ELR (cell line): ENCODE results near the gene ESR2.
"Not testable (repeated sequence)": the region's sequence is repeated elsewhere in the genome, so short reads cannot be mapped to it uniquely, and the experiment has no call there.

Source experiments
- DNase-seq: peaks from one replicate; pipeline ENCODE4 v3.0.0-alpha.2; 2015; ENCODE audit warnings: low read depth

Gene ESR2

DNA sequence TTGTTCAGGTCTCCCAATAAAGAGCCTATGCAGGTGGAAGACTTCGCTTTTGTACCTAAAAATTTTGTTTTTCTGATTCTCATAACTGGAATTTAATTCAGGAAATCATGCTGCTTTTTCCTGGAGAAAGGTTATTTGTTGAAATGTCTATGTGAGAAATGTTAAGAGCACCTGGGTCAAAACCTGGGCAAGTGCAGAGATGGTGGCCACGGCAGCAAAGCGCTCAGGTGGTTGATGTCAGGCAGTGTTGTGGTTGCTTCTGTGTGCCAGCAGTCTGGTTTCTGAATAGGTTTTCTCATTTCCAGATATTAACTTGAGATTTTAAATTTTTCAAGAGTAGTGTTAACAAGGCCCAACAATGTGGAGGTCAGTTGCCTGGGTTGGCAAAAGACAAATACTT lies 96.2 kb downstream of the ESR2 start:
- DNase-seq = no peak

DNA sequence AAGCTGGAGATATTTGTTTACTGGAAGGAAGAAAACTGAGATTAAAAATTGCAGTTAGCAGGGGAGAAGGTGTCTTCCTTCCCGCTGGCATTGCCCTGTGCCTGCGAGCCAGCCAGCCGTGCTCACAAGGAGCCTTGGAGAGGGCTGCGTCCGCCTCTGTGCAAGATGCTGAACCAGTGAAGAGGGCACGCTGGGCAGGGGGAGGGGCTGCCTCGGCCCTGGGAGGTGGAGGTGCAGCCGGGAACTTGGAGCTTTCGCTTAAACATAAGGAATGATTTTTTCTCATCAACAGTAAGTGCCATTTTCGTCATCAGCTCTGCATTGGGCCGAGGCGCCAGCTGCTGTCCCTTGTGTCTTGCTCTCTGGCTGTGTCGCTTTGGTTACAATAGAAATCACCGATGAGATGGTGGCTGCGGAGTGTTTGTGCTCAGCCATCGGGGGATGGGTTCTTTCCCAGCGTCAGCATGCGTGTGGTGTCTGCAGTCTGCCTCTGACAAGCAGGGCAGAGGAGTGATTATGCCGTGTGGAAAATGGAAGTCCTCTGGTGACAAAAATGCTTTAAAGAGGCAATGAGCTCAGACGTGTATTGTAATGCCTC lies 97.3 kb downstream of the ESR2 start:
- DNase-seq = peak; percentile 22

DNA sequence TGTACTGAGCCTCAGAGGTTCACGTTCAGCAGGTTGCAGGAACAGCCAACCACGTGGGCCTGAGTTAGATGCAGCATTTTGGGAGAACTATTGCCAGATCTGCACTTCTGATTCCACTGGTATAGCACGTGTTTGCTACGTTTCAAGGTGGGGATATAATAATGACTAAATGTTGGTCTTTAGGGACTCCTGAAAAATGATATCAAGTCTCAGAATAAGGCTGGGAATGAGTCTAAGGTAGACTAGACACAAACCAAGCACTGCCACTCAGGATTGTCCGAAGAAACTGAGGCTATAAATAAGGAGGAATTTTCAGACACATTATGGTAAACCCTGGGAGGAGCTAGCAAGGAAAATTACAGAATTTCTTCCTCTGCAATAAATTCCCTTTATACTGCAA lies 98.1 kb downstream of the ESR2 start:
- no peak for DNase-seq

DNA sequence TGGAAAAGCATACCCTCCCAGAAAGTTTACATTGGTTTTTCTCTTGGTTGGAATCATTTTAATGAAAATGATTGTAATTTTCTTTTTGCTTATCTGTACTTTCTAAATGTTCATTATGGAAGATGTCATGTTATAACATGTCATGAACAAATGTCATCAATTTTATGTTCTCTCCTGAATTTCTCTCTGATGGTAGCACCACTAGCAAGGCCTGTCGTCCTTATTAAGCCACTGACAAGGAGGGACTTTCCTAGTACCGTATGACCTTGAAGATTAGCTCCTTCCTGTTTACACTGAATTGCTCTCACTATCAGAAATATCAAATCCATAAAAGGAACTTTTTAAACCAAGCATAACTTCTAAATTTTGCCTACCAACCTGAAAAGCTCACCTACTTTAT lies 99.0 kb downstream of the ESR2 start:
- DNase-seq = no peak

DNA sequence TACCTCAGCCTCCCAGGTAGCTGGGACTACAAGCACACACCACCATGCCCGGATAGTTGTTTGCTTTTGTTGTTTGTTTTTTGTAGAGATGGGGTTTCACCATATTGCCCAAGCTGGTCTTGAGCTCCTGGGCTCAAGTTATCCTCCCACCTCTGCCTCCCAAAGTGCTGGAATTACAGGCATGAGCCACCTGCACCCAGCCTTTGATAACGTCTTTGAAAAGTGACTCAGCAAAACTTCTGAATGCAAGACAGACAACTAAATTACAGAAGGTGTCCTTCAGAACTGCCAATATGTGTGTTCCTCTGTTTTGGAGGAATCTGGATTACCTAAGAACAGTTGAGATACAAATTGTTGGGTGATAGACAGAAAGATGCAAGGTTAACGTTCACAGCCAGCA lies 99.8 kb downstream of the ESR2 start:
- no peak for DNase-seq

DNA sequence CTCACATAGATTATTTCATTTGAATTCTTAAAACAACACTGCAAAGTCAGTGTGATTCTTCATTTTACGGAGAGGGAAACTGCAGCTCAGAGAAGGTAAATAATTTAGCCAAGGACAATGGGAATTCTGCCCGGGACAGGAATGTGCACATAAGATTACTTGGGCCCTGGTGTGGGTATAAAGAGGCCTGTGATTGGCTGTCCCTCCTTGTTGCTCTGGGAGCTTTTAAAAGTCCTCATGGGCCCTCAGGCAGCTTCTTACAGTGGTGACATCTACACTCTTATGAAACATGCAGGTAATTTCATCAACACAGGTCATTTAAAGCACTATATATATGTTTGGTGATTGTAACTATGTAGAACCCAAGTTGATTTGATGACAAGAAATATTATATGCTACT lies 100.3 kb downstream of the ESR2 start:
- no peak for DNase-seq

DNA sequence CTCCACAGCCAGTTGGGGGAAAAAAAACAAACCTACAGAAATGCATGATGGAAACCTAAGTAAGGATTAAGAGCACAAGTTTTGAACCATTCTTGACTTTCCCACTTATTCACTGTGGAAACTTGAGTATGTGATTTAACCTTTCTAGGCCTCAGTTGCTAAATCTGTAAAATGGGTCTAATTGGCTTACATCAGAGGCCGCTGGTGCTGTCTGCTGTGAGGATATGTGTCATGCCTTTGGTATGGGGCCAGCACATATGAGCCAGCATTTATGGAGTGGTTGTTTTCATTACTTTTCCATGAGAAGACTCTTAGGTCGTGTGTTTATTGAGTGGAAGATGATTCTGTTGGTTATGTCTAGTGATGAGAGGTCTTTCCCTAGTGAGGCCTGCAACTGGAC lies 102.4 kb downstream of the ESR2 start:
- DNase-seq = peak; percentile 93

DNA sequence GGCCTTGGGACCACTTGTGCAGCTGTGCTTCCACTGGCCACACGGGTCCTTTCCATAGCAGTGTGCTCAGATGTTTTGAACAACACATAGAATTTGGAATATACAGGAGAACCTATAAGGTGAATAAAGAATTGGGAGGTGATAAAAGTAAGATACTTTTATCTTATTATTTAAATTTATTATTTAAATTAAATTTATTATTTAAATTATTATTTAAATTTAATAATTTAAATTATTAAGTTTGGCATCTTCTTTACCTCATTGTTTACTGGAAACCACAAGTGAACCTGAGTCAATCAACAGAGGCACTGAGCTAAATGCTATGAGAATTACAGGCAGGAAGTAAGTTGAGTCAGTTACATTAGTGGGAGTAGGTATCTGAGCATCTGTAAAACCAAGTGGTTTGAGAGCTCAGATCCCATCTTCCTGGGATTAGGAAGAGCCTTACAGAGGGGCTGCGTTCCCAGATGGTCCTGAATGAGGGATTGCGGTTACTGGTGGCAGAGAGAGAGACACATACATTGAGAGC lies 103.1 kb downstream of the ESR2 start:
- peak; percentile 63 for DNase-seq

DNA sequence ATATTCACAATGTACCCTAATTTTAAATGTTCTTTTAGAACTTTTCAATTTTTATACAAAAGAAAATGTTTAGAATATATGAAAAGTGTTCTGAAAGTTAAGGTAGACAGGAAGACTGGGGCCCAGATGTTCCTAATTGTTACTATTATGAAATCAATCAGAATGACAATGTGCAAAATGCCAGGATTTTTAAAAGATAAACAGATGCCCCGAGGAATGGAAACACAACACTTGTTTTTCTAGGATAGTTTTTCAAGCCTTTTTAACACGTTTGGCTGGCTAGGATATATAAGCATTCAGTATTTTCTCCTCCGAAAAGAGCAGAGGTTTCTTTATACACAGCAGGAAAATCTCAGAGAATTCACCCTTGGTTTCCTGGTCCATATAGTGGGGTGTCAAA lies 106.8 kb downstream of the ESR2 start:
- no peak for DNase-seq

DNA sequence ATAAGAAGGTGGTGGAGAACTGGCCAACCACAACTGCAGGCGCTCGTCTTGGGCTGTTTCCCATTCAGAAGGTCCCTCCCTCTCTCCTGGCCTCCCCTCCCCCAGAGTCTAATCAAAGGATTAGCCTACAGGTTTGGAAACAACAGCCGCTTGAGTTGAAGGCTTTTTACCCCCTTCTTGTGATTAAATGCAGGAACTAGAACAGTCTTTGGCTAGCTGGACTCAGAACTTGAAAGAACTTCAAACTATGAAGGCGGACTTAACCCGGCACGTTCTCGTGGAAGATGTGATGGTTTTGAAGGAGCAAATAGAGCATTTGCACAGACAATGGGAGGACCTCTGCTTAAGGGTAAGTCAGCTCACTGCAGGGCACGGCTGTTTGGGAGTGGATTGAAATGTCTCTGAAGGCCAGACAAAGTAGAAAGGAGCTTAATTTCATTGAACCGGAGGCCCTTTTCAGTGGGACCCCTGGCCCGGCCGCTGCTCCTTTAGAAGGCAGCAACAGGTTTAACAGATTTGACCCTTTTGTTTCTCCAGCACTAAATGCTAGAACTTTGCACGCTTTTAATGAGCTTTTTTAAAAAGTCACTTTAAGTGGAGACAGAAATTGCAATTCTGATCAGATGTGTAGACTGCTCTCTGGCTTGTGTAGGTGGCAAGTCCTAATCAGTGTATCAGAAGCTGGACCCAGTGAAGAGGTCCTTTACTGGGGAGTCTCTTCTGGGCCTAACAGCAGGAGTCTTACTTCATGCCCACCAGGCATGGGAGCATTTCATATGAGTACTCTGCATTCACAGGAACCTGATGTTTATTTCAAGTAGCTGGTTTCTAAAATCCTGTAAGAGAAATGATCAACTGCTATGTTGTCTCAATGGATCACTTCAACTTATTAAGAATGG lies 107.7 kb downstream of the ESR2 start:
- DNase-seq = no peak

DNA sequence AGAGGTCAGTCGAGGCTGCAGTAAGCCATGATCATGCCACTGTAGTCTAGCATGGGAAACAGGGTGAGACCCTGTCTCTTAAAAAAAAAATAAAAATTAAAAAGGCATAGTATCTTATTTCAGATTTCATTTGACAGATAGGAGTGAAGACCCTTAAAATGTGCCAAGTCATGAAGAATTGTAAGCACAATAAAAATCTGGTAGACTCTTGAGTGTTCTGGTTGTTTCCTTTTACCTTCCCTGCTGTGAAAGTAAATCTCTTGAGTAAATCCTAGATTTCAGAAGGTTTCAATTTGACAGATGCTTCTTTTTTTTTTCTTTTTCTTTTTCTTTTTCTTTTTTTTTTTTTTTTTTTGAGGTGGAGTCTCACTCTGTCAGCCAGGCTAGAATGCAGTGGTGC lies 109.0 kb downstream of the ESR2 start:
- no peak for DNase-seq

DNA sequence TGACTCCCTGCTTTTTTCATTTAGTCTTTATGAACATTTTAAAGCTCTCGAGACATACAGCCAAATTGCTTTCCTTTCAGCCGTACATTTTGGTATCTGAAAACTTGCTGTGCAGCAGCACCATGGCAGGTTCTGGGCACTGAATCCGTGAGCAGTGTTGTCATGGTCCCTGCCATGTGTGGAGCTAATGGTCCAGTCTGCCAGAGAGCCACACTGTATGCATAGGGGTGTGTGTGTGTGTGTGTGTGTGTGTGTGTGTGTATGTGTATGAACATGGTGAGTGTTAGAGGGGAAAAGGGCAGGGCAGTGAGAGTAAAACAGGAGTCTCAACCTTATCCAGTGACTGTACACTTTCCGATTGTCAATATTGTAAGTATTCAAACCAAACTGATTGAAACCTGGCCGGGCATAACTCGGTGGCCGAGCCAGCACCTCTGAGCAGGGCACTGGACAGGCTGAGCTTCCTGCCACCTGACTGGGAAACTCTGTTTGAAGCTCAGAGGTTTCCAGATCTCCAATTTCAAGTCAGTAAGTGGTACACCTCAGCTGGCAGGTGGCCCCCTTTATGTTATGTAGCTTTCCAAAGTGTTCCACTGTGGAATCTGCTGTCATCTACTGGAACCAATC lies 110.0 kb downstream of the ESR2 start:
- no peak for DNase-seq

DNA sequence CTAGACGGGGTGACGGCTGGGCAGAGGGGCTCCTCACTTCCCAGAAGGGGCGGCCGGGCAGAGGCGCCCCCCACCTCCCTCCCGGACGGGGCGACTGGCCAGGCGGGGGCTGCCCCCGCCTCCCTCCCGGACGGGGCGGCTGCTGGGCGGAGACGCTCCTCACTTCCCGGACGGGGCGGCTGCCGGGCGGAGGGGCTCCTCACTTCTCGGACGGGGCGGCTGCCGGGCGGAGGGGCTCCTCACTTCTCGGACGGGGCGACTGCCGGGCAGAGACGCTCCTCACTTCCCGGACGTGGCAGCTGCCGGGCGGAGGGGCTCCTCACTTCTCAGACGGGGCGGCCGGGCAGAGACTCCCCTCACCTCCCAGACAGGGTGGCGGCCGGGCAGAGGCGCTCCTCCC lies 111.3 kb downstream of the ESR2 start:
- DNase-seq = not testable (repeated sequence)

DNA sequence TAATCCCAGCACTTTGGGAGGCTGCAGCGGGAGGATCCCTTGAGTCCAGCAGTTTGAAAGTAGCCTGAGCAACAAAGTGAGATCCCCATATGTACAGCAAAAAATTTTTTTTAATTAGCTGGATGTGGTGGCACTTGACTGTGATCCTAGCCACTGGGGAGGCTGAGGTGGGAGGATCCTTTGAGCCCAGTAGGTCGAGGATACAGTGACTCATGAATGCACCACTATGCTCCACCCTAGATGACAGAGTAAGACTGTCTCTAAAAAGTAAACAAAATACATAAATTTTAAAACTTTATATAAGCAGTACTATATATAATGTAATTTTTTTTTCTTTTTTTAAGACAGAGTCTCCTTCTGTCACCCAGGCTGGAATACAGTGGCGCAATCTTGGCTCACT lies 115.4 kb downstream of the ESR2 start:
- peak; percentile 32 for DNase-seq

DNA sequence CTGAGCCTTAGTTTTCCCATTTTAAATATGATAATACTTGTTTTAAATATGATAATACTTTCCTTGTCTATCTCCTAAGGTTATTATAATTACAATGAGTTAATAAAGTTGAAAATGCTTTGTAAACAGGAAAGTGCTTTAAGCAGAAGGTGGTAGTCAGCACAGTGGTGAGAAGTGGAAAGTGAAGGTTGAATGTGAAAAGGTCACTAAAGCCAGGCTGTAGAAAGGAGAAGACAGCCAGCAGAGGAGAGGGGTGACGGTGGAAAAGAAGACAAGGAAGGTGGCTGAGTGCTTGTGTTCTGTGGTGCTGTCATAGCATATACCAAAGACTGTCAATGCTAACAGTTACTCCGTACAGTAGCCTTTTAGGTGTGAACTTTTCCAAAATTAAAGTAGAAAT lies 117.8 kb downstream of the ESR2 start:
- DNase-seq = no peak

DNA sequence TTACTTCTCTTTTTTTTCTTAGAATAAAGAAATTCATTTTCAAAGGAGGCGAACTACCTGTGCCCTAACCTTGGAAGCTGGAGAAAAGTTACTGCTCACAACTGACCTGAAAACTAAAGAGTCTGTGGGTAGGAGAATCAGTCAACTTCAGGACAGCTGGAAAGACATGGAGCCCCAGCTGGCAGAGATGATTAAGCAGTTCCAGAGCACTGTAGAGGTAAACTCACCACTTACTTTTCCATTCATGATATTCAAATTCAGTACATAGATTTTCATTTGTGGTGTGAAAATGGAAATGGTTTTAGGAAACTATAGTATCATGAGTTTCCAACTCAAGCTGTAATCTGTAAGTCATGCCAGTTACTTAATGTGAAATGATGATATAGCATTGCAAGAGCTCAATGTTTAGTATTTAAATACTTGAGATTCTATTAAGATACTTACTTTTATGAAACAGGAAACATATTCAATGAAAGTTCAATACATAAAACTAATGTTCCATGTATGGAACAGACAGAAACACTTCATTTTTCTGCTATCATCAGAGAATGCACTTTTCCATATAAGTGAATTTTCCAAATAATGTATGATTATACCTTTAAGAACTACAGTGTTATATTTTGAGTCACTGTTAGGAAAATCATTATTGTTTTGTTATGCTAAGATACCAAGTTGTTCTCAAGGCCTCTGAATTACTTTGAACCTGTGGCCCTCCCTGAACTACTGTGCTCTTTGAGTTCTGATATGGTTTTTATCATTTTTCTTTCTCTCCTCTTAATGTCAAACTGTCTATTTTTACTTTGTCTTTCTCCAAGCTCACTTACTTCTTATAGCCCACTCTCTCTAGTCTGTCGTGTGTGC lies 119.0 kb downstream of the ESR2 start:
- DNase-seq = no peak

DNA sequence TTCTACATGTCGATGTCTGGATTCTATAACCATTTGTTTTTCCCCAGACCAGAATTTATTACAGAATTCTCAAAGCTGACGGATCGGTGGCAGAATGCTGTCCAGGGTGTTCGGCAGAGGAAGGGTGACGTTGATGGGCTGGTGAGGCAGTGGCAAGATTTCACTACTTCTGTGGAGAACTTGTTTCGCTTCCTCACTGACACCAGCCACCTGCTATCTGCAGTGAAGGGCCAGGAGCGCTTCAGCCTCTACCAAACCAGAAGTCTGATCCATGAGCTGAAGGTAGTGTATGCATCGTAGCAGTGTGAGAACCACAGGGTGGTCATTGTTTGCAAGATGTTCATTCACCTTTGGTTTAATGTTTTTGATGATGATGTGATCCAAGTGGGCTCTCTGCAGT lies 124.0 kb downstream of the ESR2 start:
- no peak for DNase-seq

DNA sequence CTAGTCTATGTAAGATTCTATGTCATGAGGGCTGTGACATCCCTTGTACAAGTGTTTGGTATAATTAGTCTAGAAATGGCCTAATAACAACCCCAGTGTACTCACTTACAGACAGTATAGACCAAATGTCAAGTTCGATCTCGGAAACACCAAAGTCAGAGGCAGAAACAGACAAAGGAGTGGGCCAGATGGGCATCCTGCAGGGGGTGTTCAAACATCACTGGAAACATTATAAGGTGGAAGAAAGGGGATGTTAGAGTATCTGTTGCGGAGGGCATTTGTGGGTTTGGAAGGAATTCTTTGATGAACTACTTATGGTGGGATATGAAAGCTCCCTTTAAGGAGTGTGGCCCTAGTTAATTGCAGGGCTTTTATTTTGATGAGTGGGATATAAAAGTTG lies 134.6 kb downstream of the ESR2 start:
- no peak for DNase-seq

DNA sequence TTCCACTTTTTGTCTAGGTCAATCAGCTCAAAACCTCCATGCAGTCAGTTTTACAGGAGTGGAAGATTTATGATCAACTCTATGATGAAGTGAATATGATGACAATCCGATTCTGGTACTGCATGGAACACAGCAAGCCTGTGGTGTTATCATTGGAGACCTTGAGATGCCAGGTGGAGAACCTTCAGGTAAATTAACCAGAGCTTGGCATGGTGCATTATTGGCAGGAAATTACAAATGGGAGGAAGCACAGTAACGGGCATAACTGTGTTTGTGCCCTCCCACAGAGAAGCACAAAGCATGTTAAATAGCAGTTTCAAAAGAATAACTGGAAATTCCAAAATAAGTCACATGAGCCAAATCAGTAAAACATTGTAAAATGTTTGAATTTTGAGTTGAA lies 135.6 kb downstream of the ESR2 start:
- no peak for DNase-seq

DNA sequence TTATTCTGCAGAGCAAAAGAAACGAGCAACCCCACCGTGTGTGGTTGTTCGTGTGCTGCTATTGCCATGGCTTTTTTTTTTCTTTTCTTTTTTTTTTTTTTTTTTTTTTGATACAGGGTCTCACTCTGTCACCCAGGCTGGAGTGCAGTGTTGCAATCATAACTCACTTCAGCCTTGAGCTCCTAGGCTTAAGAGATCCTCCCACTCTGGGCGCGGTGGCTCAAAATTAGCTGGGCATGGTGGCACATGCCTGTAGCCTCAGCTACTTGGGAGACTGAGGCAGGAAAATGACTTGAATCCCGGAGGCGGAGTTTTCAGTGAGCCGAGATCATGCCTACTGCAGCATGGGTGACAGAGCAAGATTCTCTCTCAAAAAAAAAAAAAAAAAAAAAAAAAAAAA lies 144.2 kb downstream of the ESR2 start:
- DNase-seq = no peak

DNA sequence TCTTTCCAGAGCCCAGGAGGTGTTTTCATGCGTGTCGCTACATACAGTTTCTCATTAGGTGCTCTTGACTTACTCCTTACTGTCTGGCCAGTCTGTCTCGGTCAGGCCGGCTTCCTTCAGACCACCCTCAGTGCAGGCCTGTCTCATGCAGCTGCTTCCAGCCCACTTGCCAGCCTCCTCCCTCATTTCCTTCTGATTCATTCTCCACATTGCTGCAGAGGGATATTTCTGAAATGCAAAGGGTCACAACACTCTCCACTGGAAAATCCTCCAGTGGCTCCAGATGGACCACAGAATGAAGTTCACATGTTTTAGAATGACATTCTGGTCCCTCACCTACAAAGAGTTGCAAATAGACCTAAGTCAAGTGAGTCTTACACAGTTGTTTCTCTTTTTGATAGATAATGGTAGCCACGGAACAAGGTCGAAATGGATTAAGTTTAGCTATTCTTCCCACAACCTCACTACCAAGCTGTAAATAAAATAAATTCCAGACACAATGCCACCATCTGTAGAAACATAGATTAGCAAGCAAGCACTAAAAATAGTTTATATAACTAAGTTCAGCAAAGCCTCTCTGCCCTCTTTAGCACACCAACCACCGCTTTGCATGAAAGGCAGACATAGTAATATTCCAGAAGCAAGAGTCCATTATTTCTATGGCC lies 146.9 kb downstream of the ESR2 start:
- DNase-seq = no peak
